ENCODE measurements around the gene SORCS2.

- TF ChIP-seq CTCF (IDR thresholded peaks at IDR 0.05; ENCODE audit: low read depth, low read length) = no peak
- no peak for TF ChIP-seq EZH2phosphoT487 (IDR thresholded peaks at IDR 0.05; ENCODE audit: low read depth)
Observed at GRCh38 chr4:7668826-7669225, 476.5 kb downstream of the SORCS2 start.
